Measurements from ENCODE around the gene YJEFN3.

The YJEFN3 gene

DNA sequence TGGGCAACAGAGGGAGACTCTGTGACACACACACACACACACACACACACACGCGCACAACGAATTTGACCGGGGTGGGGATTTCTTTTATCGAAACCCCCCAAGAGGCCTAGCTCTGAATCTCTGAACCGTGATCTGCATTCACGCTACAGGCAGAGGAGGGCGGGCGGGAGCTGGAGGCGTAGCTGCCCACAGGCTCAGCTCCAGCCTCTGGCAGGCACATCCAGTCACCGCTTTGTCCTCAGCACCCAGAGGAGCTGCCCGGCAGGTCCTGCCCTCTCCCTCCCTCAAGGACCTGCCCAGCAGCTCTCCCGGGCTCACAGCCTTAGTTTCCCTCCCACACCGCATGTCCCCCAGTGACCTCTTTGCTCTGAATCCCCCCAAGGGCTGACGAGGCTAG lies 29.3 kb downstream of the YJEFN3 start:
- no peak for DNase-seq

- DNase-seq = no peak
Observed at GRCh38 chr19:19558636-19559035, 29.9 kb downstream of the YJEFN3 start.

GRCh38 chr19:19559931-19560330 lies 31.2 kb downstream of the YJEFN3 start:
- DNase-seq = no peak

DNA sequence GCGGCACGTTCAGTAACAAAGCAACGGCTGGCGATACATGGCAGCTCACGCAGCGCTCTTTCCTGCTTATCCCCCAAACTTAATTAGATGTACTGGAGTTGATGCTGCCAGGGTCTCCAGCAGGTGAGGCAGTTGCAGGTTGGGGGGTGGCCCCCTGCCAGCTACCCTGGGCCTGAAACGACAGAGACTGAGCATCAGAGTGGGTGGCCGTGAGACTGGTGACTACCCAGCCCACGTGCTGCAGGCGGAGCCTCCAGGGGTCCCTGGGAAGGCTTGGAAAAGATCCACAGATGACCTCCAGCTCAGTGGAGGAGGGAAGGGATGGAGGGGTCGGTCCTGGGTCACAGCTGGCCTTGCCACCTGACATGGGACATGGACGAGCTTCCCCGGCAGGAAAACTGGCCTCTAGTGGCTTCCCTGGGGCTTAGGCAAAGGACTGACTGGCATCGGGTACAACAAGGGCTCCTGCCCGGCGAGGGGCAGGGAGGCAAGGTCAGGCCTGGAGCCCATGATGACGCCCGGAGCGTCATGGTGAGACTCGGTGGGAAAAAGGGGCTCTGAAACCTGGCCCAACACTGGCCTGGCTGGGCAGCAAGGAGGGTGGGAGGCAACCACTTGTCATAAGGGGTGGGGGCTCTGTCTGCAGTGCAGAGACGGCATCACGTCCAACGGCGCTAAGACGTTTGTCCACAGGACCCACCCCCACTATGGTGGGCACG lies 33.4 kb downstream of the YJEFN3 start:
- DNase-seq = no peak

DNA sequence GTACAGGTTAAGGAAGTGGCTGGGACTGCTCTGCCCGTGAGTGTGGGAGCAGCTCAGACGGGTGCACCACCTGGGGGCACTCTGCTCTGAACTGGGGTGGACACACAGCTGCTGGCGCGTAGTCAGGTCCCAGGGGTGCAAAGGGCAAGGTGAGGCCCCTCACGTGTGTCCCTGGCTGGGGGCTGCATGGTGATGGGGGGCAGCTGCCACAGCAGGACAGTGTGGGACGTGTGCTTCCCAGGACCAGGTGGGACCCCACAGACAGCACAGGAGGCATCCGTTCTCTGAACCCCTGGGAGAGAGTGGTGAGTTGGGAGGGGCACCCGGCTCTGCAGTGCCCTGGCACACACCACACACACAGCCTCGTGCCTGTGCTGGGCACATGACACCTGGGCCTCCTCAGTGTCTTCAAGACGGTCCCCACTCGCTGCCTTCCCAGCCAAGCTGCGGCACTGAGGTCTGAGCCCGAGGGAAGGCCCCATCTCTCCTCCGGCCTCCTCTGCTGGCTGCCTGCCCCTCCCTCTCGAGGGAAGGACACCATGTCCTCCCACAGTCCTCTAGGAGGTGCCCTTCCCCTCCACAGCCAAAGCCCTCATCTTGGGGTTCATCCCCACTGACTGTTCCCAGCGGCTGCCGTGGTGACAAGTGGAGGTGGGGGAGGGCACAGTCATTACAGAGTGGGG lies 34.1 kb downstream of the YJEFN3 start:
- peak; percentile 19 for DNase-seq

DNA sequence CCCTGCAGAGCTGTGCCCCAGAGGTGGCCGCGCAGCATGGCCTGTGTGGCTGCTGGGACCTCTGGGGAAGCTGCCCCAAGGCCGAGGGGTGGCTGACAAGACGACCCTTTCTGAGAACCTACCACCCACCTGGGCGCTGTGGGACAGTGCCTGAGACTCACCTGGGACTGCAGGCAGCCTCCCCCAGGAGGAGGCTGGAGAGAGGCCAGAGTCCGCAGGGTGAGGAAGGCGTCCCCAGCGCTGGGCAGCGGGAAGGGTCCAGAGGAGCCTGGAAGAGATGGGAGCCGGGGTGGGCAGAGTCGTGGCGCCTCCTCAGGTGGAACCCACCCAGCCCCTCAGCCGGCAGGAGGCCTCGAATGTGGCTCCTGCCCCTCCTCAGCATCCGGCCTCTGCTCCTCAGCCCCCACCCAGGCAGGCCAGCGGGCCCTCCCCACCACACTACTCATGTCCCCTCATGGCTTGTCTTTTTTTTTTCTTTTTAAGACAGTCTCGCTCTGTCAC lies 34.7 kb downstream of the YJEFN3 start:
- DNase-seq = no peak

GRCh38 chr19:19566306-19566705 lies 37.6 kb downstream of the YJEFN3 start:
- no peak for DNase-seq

GRCh38 chr19:19567391-19567790 lies 38.7 kb downstream of the YJEFN3 start:
- no peak for DNase-seq

GRCh38 chr19:19568802-19569756 lies 40.4 kb downstream of the YJEFN3 start:
- DNase-seq = no peak

DNA sequence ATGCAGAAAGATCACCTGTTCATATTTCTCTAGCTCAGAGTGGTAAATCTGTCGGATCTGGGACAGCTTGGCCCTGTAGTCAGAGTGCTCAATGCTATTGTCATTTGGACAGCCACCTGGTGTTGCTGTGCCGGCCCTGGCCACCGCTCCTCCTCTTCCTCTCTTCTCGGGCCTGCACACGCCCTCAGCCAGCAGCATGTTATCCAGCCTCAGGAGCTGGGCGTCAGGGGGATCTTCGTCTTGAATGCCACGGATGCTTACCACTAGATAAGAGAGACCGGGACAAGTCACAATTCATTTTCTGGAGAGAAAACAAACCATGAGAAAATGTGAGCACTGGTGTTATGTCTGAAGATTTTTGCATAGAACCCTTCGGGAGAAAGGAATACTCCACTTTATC lies 41.9 kb downstream of the YJEFN3 start:
- DNase-seq = no peak

DNA sequence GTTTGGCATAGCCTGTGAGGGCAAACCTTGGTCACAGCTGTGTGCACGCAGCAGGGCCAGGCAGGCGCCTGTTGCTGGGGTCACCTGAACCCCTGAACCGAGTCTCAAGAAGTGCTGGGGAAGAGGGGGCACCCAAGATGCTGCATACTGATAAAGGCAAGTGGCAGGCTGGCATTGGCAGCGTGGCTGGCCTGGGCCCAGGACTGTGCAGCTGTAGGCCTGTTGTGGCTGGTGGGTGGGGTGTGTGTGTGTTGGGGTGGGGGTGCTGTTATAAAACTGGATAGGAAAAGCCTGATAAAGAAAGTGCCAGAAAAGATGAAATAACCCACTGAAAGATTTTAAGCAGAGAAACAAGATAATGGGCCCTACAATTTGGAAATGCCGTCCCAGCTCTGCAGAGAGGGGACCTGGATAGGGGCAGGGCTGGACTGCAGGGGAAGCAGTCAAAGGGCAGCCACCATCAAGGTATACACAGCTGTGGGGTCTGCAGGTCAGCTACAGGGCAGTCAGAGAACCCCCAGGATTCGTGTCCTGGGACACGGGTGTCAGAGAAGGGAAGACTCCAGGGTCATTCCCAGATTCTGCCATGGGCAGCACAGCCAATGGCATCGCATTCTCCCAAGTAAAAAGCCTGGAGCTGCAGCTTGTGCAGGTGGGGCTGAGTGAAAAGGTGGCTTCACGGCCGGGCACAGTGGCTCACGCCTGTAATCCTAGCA lies 42.5 kb downstream of the YJEFN3 start:
- no peak for DNase-seq

DNA sequence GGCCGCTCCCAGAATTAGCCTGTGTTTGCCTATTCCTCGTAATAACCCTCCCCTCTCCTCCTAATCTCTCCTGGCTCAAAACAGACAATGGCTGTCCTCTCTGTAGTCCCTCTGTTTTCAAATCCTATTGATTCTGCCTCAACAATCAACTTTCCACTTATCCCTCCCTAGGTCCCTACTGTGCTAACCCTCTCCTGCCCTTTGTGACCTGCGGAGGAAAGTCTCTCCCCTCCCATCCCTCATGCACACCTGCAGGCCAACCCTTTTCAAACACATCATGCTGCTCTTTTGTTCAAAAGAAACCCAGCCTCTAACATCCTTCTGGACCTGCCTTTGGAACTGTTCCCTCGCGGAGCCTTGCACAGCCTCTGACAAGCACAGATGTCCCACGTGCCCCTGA lies 46.7 kb downstream of the YJEFN3 start:
- DNase-seq = no peak

- DNase-seq = no peak
Observed at GRCh38 chr19:19578252-19578651, 49.5 kb downstream of the YJEFN3 start.

GRCh38 chr19:19579533-19580361 lies 51.0 kb downstream of the YJEFN3 start:
- no peak for DNase-seq

GRCh38 chr19:19580418-19580817 lies 51.7 kb downstream of the YJEFN3 start:
- DNase-seq = no peak

DNA sequence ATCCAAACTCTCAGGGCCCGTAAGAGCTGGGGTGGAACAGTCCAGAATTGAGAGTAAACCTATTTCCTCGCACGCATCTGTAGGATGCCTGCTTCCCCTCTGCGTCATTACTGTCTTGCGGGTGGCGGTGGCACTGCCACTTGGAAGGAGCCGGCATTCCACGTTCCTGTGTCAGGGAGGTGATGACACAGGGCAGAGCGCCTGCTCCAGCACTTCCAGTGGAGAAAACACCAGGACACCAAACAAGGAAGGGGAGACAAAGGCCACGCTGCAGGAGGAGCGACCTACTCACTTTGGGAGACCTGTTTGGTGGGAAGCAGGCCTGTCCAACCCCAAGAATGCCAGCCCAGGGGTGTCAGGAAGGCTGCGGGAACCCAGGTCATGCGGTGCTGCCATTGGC lies 52.7 kb downstream of the YJEFN3 start:
- DNase-seq = no peak

- DNase-seq = no peak
Observed at GRCh38 chr19:19582471-19582870, 53.8 kb downstream of the YJEFN3 start.

DNA sequence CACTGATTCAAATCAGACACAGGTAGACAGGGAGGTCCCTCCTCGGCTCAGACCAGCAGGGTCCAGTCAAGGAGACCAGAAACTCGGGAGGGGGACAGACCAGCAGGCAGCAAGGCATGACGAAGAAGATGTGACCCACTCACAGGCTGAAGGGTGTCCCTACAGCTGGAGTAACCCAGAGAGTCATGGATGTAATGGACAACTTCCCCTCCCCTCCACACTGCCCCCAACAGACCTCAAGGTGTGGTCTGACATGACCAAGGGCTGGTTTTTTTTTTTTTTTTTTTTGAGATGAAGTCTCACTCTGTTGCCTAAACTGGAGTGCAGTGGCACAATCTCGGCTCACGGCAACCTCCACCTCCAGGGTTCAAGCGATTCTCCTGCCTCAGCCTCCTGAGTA lies 55.6 kb downstream of the YJEFN3 start:
- no peak for DNase-seq

Data from activated naive CD4-positive, alpha-beta T cell treated with Interleukin-2 at 50 U/mL for 16 hours (primary cell).